ENCODE results near the gene RNF10.
"Not testable (repeated sequence)": the region's sequence is repeated elsewhere in the genome, so short reads cannot be mapped to it uniquely, and the experiment has no call there.

The RNF10 gene

DNA sequence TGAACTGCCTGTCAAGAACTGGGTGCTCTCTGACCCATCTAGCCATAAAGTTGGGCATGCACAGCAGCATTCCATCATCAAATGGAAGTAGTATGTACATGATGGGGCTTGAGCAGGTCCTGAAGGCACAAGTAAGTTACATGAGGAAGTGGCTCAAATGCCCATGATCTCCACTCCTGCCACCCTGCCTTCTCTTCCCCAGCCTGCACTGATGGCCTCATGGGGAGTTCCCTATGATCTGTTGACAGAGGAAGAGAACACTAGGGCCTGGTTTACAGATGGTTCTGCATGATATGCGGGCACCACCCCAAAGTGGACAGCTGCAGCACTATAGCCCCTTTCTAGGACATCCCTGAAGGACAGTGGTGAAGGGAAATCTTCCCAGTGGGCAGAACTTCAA is 77.4 kb downstream of the RNF10 start:
- not testable (repeated sequence) for DNase-seq

DNA sequence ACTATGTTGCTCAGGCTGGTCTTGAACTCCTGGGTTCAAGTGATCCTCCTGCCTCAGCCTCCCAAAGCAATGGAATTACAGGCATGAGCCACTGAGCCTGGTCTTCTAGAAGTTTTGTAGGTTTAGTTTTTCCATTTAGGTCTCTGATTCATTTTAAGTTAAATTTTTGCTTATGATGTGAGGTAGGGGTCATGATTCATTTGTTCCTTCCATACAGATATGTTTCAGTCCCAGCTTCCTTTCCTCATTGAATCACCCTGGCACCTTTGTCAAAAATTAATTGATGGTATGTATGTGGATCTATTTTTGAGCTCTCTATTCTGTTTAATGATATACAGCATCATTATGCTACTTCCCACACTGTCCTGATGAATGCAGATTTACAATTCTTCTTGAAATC is 80.7 kb downstream of the RNF10 start:
- DNase-seq = no peak

DNA sequence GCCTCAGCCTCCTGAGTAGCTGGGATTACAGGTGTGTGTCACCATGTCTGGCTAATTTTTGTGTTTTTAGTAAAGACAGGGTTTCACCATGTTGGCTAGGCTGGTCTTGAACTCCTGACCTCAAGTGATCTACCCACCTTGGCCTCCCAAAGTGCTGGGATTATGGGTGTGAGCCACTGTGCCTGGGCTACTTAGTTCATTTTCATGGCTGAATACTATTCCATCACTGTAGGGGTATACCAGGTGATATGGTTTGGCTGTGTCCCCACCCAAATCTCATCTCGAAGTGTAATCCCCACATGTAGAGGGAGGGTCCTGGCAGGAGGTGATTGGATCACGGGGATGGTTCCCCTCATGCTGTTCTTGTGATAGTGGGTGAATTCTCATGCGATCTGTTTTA is 83.0 kb downstream of the RNF10 start:
- not testable (repeated sequence) for DNase-seq

DNA sequence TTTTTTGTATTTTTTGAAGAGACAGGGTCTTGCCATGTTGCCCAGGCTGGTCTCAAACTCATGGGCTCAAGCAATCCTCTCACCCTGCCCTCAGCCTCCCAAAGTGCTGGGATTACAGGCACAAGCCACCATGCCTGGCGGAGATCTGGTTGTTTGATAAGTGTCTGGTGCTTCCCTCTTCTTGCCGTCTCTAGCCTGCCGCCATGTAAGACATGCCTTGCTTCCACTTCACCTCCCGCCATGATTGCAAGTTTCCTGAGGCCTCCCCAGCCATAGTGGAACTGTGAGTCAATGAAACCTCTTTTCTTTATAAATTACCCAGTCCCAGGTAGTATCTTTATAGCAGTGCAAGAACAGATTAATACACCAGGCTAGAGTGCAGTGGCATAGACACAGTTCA is 83.6 kb downstream of the RNF10 start:
- not testable (repeated sequence) for DNase-seq

DNA sequence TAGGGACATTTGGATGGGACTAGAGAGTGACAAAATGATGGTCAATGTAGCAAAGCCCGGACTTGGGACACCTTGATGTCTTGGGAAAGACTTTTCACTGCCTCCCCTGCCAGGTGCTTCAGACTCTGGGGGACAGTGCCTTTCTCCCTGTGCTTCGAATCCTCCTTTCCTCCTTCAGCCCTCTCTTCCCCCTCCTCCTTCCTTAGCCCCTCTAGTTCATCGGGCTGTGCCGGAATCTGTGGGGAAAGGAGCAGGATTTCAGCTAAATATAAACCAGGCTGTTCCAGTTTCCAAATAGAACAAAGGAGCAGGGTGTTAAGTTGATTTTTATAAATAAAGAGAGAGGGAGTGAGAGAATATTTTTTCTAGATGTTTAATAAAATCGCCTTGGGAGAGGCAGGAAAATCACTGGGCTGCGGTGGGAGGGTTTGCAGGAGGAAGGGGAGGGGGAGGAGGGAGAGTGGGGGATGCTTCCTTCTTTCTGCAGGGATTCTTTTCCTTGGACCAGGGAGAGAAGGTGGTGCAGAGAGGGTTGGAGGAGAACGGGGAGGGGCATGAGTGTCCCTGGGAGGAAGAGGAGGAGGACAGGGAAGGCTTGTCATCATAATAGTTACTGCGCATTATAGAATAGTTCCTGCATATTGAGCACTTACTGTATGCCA is 84.9 kb downstream of the RNF10 start:
- no peak for DNase-seq

DNA sequence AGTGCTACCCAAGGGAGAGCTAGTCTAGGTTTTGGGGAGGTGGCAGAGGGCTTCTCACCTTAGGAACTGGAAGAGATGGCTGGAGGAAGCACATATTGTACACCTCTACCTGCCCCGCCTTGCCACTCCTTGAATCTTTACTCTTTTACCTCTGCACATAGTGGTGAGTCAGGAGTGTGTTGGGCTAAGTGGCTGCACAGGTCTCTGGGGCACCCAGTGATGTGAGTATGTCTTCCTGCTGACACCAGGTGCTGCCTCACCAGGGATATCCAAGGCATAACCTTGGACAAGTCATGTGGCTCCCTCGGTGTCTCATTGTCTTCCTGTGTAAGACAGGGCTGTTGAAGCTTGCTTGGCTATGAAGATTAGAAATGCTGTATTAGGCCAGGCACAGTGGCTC is 86.5 kb downstream of the RNF10 start:
- no peak for DNase-seq

DNA sequence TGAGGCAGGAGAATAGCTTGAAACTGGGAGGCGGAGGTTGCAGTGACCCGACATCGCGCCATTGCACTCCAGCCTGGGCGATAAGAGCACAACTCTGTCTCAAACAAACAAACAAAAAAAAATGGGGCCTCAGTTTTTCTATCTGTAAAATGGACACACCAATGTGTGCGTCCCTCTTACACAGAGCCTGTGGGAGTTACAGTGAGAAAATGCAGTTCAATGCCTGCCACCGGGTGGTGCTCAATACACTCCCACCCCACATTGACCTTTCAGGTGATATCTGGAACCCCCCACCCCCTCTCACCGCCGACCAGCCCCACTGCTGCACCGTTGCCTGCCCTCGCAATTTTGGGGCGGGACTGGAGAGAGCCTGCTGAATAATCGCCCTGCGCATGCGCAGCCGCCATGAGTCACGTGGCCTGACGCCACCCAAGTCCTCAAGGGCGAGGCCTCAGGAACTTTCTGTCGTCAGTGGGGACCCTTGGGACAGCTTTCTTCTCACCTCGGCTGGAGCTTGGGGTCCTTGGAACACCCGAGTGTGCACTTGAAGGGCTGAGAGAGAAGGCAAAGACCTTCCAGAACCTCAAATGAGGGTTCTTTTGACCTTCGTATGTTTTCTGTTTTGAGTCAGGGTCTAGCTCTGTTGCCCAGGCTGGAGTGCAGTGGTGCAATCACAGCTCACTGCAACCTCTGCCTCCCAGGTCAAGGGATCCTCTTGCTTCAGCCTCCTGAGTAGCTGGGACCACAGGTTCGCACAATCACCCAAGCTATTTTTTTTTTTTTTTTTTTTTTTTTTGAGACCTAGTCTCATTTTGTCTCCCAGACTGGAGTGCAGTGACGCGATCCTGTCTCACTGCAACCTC is 91.6 kb downstream of the RNF10 start:
- no peak for DNase-seq

Data from hypothalamus (tissue), 51 donors.